CD4-positive, alpha-beta T cell (primary cell): ENCODE data around the gene CNIH4. TPM values are rescaled to one million over a fixed set of nuclear protein-coding genes. Genes with fewer than 3 reads are reported as not detected.

Experiments
- ATAC-seq: fragments of 200-7000 bp; cut with Tn5 transposase; one replicate; pipeline ENCODE4 v1.10.0; 2022; ENCODE audit warnings: mild to moderate bottlenecking; ENCODE audit not compliant: poor library complexity
- CTCF ChIA-PET: fragments of 350-600 bp; sonication (Branson Sonifier 250); formaldehyde crosslinking; loops from one replicate; lab custom pipeline; 2021; ENCODE audit warnings: antibody characterized with exemption, inconsistent platforms; lab: Charles Lee
- POLR2A ChIA-PET: fragments of 350-600 bp; sonication (Branson Sonifier 250); formaldehyde crosslinking; loops from one replicate; lab custom pipeline; 2021; ENCODE audit warnings: antibody characterized with exemption, inconsistent platforms; lab: Charles Lee
- DNase-seq, 14 experiments: peaks; one replicate each; pipeline ENCODE4 v3.0.0-alpha.2; 2013 to 2020; ENCODE audit warnings: mixed read lengths in 2 of 14
- H3K27ac ChIP-seq, 2 donors: one replicate each; pipeline versions ENCODE4 v1.5.1 to v1.7.0; 2013; ENCODE audit warnings: low read length in 2 of 2, low read depth in 1 of 2, mild to moderate bottlenecking in 1 of 2
- H3K27me3 ChIP-seq, 2 experiments: 1 replicate in 1 of 2; 2 replicates in 1 of 2; pipeline versions ENCODE4 v1.6.1 to v1.7.0; 2013; ENCODE audit warnings: low read length in 2 of 2, control low read depth in 1 of 2, mild to moderate bottlenecking in 1 of 2, moderate library complexity in 1 of 2; ENCODE audit not compliant: insufficient read depth in 2 of 2, control insufficient read depth in 1 of 2
- H3K36me3 ChIP-seq: one replicate; pipeline ENCODE4 v1.6.1; 2013; ENCODE audit warnings: low read length, control low read depth; ENCODE audit not compliant: insufficient read depth
- H3K4me1 ChIP-seq: one replicate; pipeline ENCODE4 v1.6.1; 2013; ENCODE audit warnings: low read length, control low read depth; ENCODE audit not compliant: insufficient read depth
- H3K4me3 ChIP-seq: one replicate; pipeline ENCODE4 v1.5.1; 2013; ENCODE audit warnings: mild to moderate bottlenecking, low read length, moderate library complexity
- H3K9me3 ChIP-seq, 2 experiments: 1 replicate in 1 of 2; 2 replicates in 1 of 2; pipeline versions ENCODE4 v1.6.1 to v1.7.0; 2013; ENCODE audit warnings: low read length in 2 of 2, mild to moderate bottlenecking in 2 of 2, control low read depth in 1 of 2, moderate library complexity in 1 of 2; ENCODE audit not compliant: control insufficient read depth in 1 of 2, insufficient read depth in 1 of 2
- H3K27ac Mint-ChIP-seq: one replicate; pipeline ENCODE4 v1.8.0; 2020; ENCODE audit warnings: mixed read lengths
- H3K27me3 Mint-ChIP-seq: one replicate; pipeline ENCODE4 v1.8.0; 2021; ENCODE audit warnings: mixed read lengths
- H3K36me3 Mint-ChIP-seq: one replicate; pipeline ENCODE4 v1.8.0; 2021; ENCODE audit warnings: low read depth, mixed read lengths
- H3K4me1 Mint-ChIP-seq: one replicate; pipeline ENCODE4 v1.8.0; 2021; ENCODE audit warnings: low read depth, mixed read lengths
- H3K4me3 Mint-ChIP-seq: one replicate; pipeline ENCODE4 v1.8.0; 2020; ENCODE audit warnings: mild to moderate bottlenecking, mixed read lengths
- H3K9me3 Mint-ChIP-seq: one replicate; pipeline ENCODE4 v1.8.0; 2020; ENCODE audit warnings: mixed read lengths
- CTCF ChIP-seq: fragments of 200-600 bp; IDR thresholded peaks from one replicate; pipeline ENCODE4 v1.8.0; 2022; ENCODE audit warnings: antibody characterized with exemption, mild to moderate bottlenecking
- intact Hi-C, 2 experiments: fragments of 100-400 bp; cut with DNase I in 1 of 2; cut with micrococcal nuclease in 1 of 2; formaldehyde crosslinking; loops; one replicate each; pipeline versions ENCODE4 v1.15.1 to v1.9.0; 2023 to 2025; cut with DNase I, micrococcal nuclease
- total RNA-seq, 174 experiments: library from RNA in 2 of 174; stranded (reverse) in 2 of 174; gene quantifications; one replicate each; pipeline ENCODE4 v1.2.3 and lab custom pipeline; 2021 to 2026

CNIH4 gene
- total RNA-seq, 2 experiments from 2014 or later = 31.2 to 33.6 TPM

- POLR2A ChIA-PET = no interaction called here
- peak overlapping the region; percentile 90 for H3K4me3 Mint-ChIP-seq
- no peaks in the 10 kb centered on the region for H3K9me3 Mint-ChIP-seq
- intact Hi-C loops = loop anchor here in 1 of 2 experiments (10.0 kb wide), 2 partner anchors 364 to 514 kb away; partner anchors contain the start of gene TP53BP2
- H3K4me1 Mint-ChIP-seq = peaks cover 67% of the 10 kb centered on the region
- H3K27ac ChIP-seq = no peak overlapping the region
- no peaks in the 10 kb centered on the region for H3K27me3 Mint-ChIP-seq
- no peak for TF ChIP-seq CTCF
- ATAC-seq (no peak), DNase-seq (no peak)
- CTCF ChIA-PET = interaction anchor here (1.3 kb wide), 1 partner anchor 21 kb away, joined by 3 read pairs; no protein-coding TSS in a partner anchor
- H3K4me3 ChIP-seq = no peak overlapping the region
- peaks cover 46% of the 10 kb centered on the region for H3K4me1 ChIP-seq
- H3K36me3 ChIP-seq = peaks cover 5% of the 10 kb centered on the region
- H3K9me3 ChIP-seq = no peaks in the 10 kb centered on the region
- H3K27me3 ChIP-seq = no peaks in the 10 kb centered on the region
- peak overlapping the region; percentile 80 for H3K27ac Mint-ChIP-seq
- peaks cover 38% of the 10 kb centered on the region for H3K36me3 Mint-ChIP-seq
These were observed 2.5 kb downstream of the CNIH4 start for GRCh38 chr1:224359207-224359606.

GRCh38 chr1:224368409-224368808 is 11.7 kb downstream of the CNIH4 start:
- no peak overlapping the region for H3K27ac Mint-ChIP-seq
- H3K4me1 Mint-ChIP-seq = peaks cover 62% of the 10 kb centered on the region
- no peaks in the 10 kb centered on the region for H3K27me3 ChIP-seq
- TF ChIP-seq CTCF = no peak
- no peak overlapping the region for H3K4me3 Mint-ChIP-seq
- H3K4me1 ChIP-seq = peaks cover 8% of the 10 kb centered on the region
- no peaks in the 10 kb centered on the region for H3K9me3 ChIP-seq
- H3K4me3 ChIP-seq = no peak overlapping the region
- ATAC-seq (no peak), DNase-seq (no peak)
- no peaks in the 10 kb centered on the region for H3K27me3 Mint-ChIP-seq
- peaks cover 68% of the 10 kb centered on the region for H3K36me3 ChIP-seq
- H3K36me3 Mint-ChIP-seq = peaks cover 87% of the 10 kb centered on the region
- CTCF ChIA-PET = no interaction called here
- intact Hi-C loops = no loop called here
- POLR2A ChIA-PET = interaction anchor here (2.2 kb wide), 1 partner anchor 10 kb away, joined by 6 read pairs; no protein-coding TSS in a partner anchor
- H3K9me3 Mint-ChIP-seq = no peaks in the 10 kb centered on the region
- H3K27ac ChIP-seq = no peak overlapping the region

- intact Hi-C loops = no loop called here
- no peaks in the 10 kb centered on the region for H3K27me3 Mint-ChIP-seq
- ATAC-seq (no peak), DNase-seq (no peak)
- ChIA-PET POLR2A (no interaction called here), CTCF (no interaction called here)
- H3K27me3 ChIP-seq = no peaks in the 10 kb centered on the region
- no peak overlapping the region for H3K27ac ChIP-seq
- H3K4me1 ChIP-seq = peaks cover 39% of the 10 kb centered on the region
- H3K36me3 ChIP-seq = peaks cover 82% of the 10 kb centered on the region
- peak overlapping the region; percentile 69 for H3K27ac Mint-ChIP-seq
- H3K4me3 ChIP-seq = no peak overlapping the region
- no peak overlapping the region for H3K4me3 Mint-ChIP-seq
- peaks cover 91% of the 10 kb centered on the region for H3K36me3 Mint-ChIP-seq
- no peak for TF ChIP-seq CTCF
- H3K9me3 ChIP-seq = no peaks in the 10 kb centered on the region
- no peaks in the 10 kb centered on the region for H3K9me3 Mint-ChIP-seq
- peaks cover 76% of the 10 kb centered on the region for H3K4me1 Mint-ChIP-seq
These were observed 16.4 kb downstream of the CNIH4 start for GRCh38 chr1:224373008-224373590.
